ENCODE measurements around the gene ADGRG1. TPM values are rescaled to one million over a fixed set of nuclear protein-coding genes. Genes with fewer than 3 reads are reported as not detected.

Gene ADGRG1
- total RNA-seq, 1 donor from 2014 or later: 97.7 TPM

DNA sequence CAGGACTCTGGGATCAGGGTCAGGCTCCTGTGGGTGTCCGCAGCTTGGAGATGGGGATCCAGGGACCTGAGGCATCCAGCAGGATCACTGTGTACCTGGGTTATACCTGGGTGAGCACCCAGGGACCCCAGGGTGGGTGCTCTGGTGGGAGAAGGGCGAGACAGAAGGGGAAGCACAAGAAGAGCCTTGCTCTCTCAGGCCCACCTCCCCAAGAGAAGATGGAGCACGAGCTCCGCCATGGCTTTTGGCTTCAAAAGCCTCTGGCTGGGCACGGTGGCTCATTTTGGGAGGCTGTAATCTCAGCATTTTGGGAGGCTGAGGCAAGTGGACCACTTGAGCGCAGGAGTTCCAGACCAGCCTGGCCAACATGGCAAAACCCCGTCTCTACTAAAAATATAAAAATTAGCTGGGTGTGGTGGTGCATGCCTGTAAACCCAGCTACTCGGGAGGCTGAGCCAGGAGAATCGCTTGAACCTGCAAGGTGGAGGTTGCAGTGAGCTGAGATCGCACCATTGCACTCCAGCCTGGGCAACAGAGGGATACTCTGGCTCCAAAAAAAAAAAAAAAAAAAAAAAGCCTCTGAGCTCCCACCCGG, 75.1 kb downstream of the ADGRG1 start:
- Histone ChIP-seq H3K36me3 (no peaks in the 10 kb centered on the region), H3K27me3 (no peaks in the 10 kb centered on the region), H3K4me3 (no peak overlapping the region), H3K4me1 (no peaks in the 10 kb centered on the region), H3K9me3 (no peaks in the 10 kb centered on the region), H3K27ac (no peak overlapping the region)
- no peak for DNase-seq (ENCODE audit: extremely low spot score in 2 of 2)
- intact Hi-C loops (cut with DNase I): no loop called here
- TF ChIP-seq, protein P1, sequence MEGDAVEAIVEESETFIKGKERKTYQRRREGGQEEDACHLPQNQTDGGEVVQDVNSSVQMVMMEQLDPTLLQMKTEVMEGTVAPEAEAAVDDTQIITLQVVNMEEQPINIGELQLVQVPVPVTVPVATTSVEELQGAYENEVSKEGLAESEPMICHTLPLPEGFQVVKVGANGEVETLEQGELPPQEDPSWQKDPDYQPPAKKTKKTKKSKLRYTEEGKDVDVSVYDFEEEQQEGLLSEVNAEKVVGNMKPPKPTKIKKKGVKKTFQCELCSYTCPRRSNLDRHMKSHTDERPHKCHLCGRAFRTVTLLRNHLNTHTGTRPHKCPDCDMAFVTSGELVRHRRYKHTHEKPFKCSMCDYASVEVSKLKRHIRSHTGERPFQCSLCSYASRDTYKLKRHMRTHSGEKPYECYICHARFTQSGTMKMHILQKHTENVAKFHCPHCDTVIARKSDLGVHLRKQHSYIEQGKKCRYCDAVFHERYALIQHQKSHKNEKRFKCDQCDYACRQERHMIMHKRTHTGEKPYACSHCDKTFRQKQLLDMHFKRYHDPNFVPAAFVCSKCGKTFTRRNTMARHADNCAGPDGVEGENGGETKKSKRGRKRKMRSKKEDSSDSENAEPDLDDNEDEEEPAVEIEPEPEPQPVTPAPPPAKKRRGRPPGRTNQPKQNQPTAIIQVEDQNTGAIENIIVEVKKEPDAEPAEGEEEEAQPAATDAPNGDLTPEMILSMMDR (IDR thresholded peaks at IDR 0.05): no peak
- TF ChIP-seq POLR2A (IDR thresholded peaks at IDR 0.05) (no peak), POLR2AphosphoS5 (IDR thresholded peaks at IDR 0.05; ENCODE audit: insufficient read depth in 1 of 2, low read depth in 1 of 2) (no peak)

DNA sequence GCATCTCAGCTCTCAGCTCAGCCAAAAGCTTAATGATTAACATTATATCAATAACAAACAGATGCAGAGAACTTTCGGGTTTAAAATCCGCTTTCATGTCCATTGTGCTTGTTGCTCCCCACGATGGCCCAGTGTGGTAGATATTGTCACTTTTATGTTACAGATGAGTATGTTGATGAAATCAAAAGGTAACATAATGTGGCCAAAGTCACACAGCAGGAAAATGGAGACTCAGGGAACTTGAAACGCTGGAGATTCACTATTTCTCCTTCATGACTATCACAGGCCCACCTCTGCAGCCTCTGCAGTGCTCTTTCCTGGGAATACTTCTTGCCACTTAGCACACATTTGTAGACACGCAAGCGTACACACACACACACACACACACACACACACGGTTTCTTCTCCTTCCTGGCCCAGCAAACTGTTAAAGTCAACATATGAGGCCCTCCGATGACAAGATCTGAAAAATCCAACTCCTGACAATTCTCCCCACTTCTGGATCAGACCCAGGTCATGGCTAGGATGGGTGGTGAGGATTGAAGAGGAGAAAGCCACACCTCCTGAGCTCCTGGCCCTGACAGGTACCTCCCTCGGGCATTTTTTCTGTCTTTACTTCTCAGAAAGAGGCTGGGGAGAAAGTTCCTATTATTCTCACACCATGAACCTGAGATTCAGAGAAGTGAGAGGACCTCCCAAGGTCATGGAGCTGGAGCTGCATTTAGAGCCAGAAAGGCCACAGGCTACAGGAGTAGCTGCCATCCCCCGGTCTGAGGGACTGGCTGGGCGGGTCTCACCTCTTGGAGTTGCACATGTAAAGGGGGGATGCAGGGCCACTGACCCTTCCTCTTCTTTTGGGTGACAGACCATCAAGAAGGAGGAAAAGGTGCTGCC, 75.8 kb downstream of the ADGRG1 start:
- no peaks in the 10 kb centered on the region for H3K27me3 ChIP-seq
- no peak for TF ChIP-seq POLR2AphosphoS5 (IDR thresholded peaks at IDR 0.05; ENCODE audit: insufficient read depth in 1 of 2, low read depth in 1 of 2)
- TF ChIP-seq, protein P1 (IDR thresholded peaks at IDR 0.05): no peak
- TF ChIP-seq POLR2A (IDR thresholded peaks at IDR 0.05): no peak
- intact Hi-C loops (cut with DNase I): no loop called here
- no peak overlapping the region for H3K4me3 ChIP-seq
- no peaks in the 10 kb centered on the region for H3K9me3 ChIP-seq
- H3K27ac ChIP-seq: no peak overlapping the region
- H3K4me1 ChIP-seq: no peaks in the 10 kb centered on the region
- H3K36me3 ChIP-seq: no peaks in the 10 kb centered on the region
- no peak for DNase-seq (ENCODE audit: extremely low spot score in 2 of 2)

DNA sequence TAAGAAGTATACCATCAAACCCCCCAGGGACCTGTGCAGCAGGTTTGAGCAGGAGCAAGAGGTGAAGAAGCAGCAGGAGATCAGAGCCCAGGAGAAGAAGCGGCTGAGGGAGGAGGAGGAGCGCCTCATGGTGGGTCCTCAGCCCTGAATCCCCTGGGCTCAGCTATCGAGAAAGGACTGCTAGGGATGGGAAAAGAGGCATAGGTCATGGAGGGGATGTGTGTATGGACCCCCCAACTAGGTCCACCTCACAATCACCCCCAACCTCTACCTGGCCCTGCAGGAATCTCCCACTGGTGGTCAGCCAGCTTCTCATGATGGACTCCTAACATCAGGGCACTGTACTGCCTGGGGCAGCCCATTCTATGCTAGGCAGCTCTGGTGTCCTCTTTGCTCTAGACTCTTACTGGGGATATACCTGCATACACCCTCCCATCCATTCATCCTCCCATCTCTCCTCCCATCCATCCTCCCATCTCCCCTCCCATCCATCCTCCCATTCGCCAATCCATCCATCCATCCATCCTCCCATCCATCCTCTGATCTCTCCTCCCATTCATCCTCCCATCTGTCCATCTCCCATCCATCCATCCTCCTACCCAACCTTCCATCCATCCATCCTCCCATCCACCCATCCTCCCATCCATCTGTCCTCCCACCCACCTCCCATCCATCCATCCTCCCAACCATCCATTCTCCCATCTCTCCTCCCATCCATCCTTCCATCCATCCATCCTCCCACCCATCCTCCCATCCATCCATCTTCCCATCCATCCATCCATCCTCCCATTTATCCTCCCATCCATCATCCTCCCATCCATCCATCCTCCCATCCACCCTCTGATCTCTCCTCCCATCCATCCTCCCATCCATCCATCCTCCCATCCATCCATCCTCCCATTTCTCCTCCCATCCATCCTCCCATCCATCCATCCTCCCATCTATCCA, 76.7 kb downstream of the ADGRG1 start:
- intact Hi-C loops (cut with DNase I): no loop called here
- DNase-seq (ENCODE audit: extremely low spot score in 2 of 2): no peak
- no peak for TF ChIP-seq POLR2AphosphoS5 (IDR thresholded peaks at IDR 0.05; ENCODE audit: insufficient read depth in 1 of 2, low read depth in 1 of 2)
- TF ChIP-seq POLR2A (IDR thresholded peaks at IDR 0.05): no peak
- TF ChIP-seq, protein P1 (IDR thresholded peaks at IDR 0.05): no peak

DNA sequence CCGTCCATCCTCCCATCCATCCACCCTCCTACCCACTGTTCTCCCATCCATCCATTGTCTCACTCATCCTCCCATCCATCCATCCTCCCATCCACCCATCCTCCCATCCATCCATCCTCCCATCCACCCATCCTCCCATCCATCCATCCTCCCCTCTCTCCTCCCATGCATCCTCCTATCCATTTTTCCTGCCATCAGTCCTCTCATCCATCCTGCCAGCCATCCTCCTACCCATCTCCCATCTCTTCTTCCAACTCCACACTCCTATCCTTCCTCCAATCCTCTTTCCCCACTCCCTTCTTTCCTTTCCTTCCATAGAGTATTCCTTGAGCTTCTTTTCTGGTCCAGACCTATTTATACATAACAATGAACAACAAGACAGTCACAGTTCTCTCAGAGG, 78.3 kb downstream of the ADGRG1 start:
- H3K9me3 ChIP-seq: no peaks in the 10 kb centered on the region
- intact Hi-C loops (cut with DNase I): no loop called here
- no peaks in the 10 kb centered on the region for H3K27me3 ChIP-seq
- H3K36me3 ChIP-seq: no peaks in the 10 kb centered on the region
- no peak for DNase-seq (ENCODE audit: extremely low spot score in 2 of 2)
- TF ChIP-seq, protein P1 (IDR thresholded peaks at IDR 0.05): no peak
- TF ChIP-seq POLR2A (IDR thresholded peaks at IDR 0.05) (no peak), POLR2AphosphoS5 (IDR thresholded peaks at IDR 0.05; ENCODE audit: insufficient read depth in 1 of 2, low read depth in 1 of 2) (no peak)
- no peak overlapping the region for H3K4me3 ChIP-seq
- H3K4me1 ChIP-seq: no peaks in the 10 kb centered on the region
- H3K27ac ChIP-seq: no peak overlapping the region

More for the DNA sequence above, 76.7 kb downstream of the ADGRG1 start:
- H3K9me3 ChIP-seq: no peaks in the 10 kb centered on the region
- no peaks in the 10 kb centered on the region for H3K36me3 ChIP-seq
- H3K27ac ChIP-seq: no peak overlapping the region
- H3K4me3 ChIP-seq: no peak overlapping the region
- no peaks in the 10 kb centered on the region for H3K27me3 ChIP-seq
- no peaks in the 10 kb centered on the region for H3K4me1 ChIP-seq

Data from vagina (tissue), 2 donors.